ENCODE measurements around the gene SLC2A13.

SLC2A13 gene

DNA sequence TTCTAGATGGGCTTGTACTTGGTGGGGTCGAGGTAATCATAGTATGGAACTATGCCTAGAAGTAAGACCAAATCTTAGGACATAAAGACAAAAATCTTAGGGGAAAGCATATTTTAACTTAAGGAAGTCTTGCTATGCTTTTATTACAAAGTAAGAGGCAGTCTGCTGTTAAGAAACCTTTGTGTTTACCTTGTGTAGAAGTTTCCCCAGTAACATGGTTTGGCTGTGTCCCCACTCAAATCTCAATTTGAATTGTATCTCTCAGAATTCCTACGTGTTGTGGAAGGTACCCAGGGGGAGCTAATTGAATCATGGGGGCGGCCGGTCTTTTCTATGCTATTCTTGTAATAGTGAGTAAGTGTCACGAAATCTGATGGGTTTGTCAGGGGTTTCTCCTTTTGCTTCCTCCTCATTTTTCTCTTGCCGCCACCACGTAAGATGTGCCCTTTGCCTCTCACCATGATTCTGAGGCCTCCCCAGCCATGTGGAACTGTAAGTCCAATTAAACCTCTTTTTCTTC, 323.8 kb downstream of the SLC2A13 start:
- no peak overlapping the region for H3K4me3 ChIP-seq (ENCODE audit: low read depth, low read length)
- DNase-seq (ENCODE audit: low read depth): no peak
- TF ChIP-seq, protein P1, sequence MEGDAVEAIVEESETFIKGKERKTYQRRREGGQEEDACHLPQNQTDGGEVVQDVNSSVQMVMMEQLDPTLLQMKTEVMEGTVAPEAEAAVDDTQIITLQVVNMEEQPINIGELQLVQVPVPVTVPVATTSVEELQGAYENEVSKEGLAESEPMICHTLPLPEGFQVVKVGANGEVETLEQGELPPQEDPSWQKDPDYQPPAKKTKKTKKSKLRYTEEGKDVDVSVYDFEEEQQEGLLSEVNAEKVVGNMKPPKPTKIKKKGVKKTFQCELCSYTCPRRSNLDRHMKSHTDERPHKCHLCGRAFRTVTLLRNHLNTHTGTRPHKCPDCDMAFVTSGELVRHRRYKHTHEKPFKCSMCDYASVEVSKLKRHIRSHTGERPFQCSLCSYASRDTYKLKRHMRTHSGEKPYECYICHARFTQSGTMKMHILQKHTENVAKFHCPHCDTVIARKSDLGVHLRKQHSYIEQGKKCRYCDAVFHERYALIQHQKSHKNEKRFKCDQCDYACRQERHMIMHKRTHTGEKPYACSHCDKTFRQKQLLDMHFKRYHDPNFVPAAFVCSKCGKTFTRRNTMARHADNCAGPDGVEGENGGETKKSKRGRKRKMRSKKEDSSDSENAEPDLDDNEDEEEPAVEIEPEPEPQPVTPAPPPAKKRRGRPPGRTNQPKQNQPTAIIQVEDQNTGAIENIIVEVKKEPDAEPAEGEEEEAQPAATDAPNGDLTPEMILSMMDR (IDR thresholded peaks at IDR 0.05; ENCODE audit: low read depth, low read length, missing control alignments): no peak

DNA sequence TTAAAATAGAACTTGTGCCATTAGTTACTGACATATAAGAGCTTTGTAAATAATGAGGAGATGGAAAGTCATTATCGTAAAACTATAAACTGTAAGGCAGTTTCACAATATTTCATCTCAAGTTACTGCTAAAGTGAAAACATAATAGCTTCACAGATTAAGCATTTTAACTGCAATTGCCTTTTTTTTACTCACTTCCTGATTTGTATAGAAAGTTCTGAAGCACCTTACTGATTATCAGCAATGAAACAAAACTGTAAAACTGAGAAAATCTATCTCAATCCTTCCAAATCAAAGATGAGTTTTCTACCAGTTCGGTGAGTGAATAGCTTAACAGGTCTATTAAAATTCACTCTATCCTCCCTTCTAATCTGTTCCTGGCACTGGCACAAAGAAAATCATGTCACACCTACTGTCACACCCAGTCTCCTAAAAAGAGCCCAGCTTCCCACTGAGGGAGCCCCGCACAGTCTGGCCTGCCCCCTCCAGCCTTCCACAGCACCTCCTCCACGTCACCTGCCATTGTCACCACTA, 324.9 kb downstream of the SLC2A13 start:
- no peak for DNase-seq (ENCODE audit: low read depth)
- TF ChIP-seq, protein P1 (IDR thresholded peaks at IDR 0.05; ENCODE audit: low read depth, low read length, missing control alignments): no peak
- H3K4me3 ChIP-seq (ENCODE audit: low read depth, low read length): no peak overlapping the region

DNA sequence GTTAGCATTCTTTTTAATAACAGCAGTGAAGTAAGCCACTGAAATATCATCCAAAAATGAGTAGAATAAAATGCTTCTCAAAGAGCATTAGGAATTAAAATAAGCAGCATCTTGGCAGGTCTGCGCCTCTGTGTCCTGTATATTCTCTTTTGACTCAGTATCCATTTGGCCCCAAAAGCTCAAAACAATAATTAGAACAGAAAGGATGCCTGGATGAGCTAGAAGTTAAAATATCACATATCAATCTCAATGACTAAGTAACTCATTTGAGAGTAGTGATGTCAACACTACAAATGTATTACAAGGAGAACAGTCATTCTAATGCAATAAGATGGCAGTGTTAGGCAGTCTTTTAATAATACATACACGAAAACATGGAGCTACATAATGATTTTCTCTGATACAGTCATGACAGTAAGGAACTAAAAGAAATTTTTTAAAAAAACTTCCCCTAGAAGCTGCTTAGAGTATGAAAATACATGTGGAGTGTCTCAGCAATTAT, 325.4 kb downstream of the SLC2A13 start:
- H3K4me3 ChIP-seq (ENCODE audit: low read depth, low read length): no peak overlapping the region
- no peak for DNase-seq (ENCODE audit: low read depth)
- TF ChIP-seq, protein P1 (IDR thresholded peaks at IDR 0.05; ENCODE audit: low read depth, low read length, missing control alignments): no peak

DNA sequence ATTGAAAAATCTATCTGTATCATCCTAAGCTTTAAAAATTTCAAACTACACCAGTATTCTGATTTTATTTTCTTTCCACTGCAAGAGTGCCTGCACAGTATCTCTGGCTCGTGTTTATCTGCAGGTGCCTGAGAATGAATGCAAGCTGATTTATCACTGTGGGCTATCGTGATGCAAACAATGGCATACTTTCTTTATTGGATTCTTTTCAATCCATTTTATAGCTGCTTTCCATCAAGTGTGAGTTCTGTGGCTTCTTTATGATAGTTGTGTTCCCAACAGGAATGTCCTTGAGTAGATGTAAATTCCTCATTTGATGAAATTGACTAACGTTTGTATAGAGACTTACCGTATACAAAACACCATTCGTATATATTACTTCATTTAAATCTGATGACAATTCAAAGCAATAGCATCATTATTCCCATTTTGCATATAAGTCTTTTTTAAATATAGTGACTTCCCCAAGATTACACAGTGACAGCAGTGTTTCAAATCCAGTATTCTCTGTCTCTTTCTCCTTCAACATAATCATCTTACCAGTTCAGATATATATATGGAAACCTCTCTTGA, 326.0 kb downstream of the SLC2A13 start:
- H3K4me3 ChIP-seq (ENCODE audit: low read depth, low read length): no peak overlapping the region
- no peak for DNase-seq (ENCODE audit: low read depth)
- TF ChIP-seq, protein P1 (IDR thresholded peaks at IDR 0.05; ENCODE audit: low read depth, low read length, missing control alignments): no peak

DNA sequence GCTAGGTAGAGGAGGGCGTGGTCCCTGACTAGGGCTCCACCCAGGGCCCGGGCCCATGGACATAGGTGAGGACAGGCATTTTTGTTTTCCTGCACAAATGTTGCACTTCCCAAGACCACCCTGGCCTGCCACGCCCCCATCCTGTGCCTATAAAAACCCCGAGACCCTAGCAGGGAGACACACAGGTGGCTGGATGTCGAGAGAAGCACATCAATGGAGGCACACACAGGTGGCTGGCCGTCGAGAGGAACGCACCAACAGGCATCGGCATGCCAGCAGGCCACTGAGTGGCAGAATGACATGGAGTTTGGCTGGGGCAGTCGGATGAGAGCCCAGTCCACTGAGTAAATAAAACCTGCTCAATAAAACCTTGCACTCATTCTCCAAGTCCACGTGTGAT, 328.4 kb downstream of the SLC2A13 start:
- no peak overlapping the region for H3K4me3 ChIP-seq (ENCODE audit: low read depth, low read length)
- TF ChIP-seq, protein P1 (IDR thresholded peaks at IDR 0.05; ENCODE audit: low read depth, low read length, missing control alignments): no peak
- no peak for DNase-seq (ENCODE audit: low read depth)

DNA sequence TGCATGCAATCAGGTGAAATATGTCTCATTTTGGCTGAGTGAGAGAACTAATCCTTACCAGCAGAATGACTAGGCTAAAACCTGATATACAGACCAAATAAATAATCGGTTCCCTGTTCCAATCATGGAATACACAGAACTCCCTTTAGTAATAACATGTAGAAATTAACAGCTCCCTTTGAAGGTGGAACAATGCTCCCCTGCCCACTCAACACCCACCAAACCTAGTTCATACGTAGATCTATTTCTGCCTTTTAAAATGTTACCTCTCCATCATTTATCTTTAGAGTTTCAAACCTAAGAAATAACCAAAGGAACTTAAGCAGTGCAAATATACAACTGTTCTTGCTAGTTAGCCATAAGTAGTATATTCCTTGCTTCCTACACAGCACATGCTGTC, 332.6 kb downstream of the SLC2A13 start:
- TF ChIP-seq, protein P1 (IDR thresholded peaks at IDR 0.05; ENCODE audit: low read depth, low read length, missing control alignments): no peak
- H3K4me3 ChIP-seq (ENCODE audit: low read depth, low read length): no peak overlapping the region
- DNase-seq (ENCODE audit: low read depth): no peak

DNA sequence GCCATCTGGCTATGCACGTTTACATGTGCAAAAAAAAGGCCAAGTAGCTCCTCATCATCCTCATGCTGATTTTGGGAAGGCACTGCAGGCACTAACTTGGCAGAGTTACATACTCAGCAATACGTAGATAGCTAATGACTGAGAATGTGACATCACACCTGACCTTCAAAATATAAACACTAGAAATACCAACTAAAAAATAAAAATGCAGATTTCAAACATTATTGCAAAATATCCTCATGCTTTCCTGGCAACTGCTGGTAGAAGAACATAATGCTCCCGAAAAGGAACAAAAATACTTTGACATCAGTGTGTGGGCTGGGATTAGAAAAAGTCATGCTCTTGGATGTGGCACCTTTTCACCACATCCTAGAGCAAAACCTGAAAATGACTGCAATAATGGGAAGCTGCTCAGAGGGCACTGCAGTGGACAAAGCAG, 333.0 kb downstream of the SLC2A13 start:
- DNase-seq (ENCODE audit: low read depth): no peak

More for the DNA sequence above, 333.0 kb downstream of the SLC2A13 start:
- TF ChIP-seq, protein P1 (IDR thresholded peaks at IDR 0.05; ENCODE audit: low read depth, low read length, missing control alignments): no peak
- no peak overlapping the region for H3K4me3 ChIP-seq (ENCODE audit: low read depth, low read length)
